B cell (primary cell): ENCODE measurements around the gene BUD13.

Experiments used
- EZH2 ChIP-seq: IDR thresholded peaks from 2 replicates; pipeline ENCODE4 v1.6.1; 2012; ENCODE audit warnings: borderline replicate concordance, low read depth, mild to moderate bottlenecking, moderate library complexity, low read length; ENCODE audit not compliant: insufficient read depth, poor library complexity, severe bottlenecking
- TF ChIP-seq, protein P1 (sequence below): fragments of 200-600 bp; IDR thresholded peaks from one replicate; pipeline ENCODE4 v1.8.0; 2022; ENCODE audit warnings: antibody characterized with exemption, mild to moderate bottlenecking

DNA sequence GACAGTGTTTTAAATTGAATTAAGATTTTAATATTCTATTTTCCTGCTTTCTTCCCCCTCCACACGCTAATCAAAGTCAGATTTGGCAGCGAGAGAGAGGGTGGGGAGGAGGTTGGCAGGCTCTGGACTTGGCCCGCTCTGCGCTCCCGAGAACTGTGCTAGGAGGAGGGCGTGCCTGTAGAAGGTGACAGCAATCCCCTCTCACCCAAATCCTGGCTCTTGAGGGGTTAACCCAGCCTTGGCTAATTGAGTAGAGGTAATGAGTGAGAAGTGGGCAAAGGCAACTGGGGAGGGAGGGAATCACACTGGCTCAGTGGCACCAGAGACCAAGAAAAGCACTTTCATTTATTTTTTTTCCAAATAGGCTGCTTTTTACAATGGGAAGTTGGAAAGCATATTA, 42.2 kb downstream of the BUD13 start:
- TF ChIP-seq, protein P1, sequence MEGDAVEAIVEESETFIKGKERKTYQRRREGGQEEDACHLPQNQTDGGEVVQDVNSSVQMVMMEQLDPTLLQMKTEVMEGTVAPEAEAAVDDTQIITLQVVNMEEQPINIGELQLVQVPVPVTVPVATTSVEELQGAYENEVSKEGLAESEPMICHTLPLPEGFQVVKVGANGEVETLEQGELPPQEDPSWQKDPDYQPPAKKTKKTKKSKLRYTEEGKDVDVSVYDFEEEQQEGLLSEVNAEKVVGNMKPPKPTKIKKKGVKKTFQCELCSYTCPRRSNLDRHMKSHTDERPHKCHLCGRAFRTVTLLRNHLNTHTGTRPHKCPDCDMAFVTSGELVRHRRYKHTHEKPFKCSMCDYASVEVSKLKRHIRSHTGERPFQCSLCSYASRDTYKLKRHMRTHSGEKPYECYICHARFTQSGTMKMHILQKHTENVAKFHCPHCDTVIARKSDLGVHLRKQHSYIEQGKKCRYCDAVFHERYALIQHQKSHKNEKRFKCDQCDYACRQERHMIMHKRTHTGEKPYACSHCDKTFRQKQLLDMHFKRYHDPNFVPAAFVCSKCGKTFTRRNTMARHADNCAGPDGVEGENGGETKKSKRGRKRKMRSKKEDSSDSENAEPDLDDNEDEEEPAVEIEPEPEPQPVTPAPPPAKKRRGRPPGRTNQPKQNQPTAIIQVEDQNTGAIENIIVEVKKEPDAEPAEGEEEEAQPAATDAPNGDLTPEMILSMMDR, result no peak
- TF ChIP-seq EZH2, result no peak
